ENCODE results near the gene SLC35G1. TPM values are rescaled to one million over a fixed set of nuclear protein-coding genes. Genes with fewer than 3 reads are reported as not detected.
A peak's percentile ranks its signal among the peaks of the same experiment; 100 is the strongest.

Gene SLC35G1
- total and polyA plus RNA-seq, 11 donors: 1.3 to 4.1 (median 2.0) TPM

DNA sequence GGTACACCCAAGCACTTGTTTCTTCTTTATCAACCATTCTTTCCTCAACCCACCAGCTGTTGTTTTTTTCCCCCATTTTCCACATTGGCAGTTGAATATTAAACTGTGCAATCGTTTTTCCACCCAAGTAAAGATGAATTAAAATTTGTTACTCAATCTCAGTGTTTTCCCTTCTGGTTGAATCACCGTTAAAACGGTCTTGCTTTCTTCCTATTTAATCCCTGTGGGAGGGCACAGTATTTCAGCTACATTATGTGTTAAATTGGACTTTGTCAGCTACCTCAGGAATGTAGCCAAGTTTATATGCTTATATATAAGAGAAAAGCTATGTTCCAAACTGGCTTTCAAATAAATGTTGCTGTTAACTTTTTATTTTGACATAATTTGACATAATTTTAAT lies 19.9 kb downstream of the SLC35G1 start:
- 52 to 63% (median 56%) methylated on average over 3 of the region's 3 CpGs for WGBS, 4 donors
- H3K27me3 ChIP-seq: no peaks in the 10 kb centered on the region
- H3K9me3 ChIP-seq: no peaks in the 10 kb centered on the region
- peaks cover 0 to 13% (median 4%) of the 10 kb centered on the region in 12 donors for H3K4me1 ChIP-seq
- ATAC-seq (no peak), DNase-seq (no peak)
- no peak overlapping the region for H3K27ac ChIP-seq
- intact Hi-C loops (cut with DNase I): loop anchor here in 5 of 10 donors (10.0 kb wide), 4 partner anchors 151 to 531 kb away; no protein-coding TSS in a partner anchor
- TF ChIP-seq, protein P1, sequence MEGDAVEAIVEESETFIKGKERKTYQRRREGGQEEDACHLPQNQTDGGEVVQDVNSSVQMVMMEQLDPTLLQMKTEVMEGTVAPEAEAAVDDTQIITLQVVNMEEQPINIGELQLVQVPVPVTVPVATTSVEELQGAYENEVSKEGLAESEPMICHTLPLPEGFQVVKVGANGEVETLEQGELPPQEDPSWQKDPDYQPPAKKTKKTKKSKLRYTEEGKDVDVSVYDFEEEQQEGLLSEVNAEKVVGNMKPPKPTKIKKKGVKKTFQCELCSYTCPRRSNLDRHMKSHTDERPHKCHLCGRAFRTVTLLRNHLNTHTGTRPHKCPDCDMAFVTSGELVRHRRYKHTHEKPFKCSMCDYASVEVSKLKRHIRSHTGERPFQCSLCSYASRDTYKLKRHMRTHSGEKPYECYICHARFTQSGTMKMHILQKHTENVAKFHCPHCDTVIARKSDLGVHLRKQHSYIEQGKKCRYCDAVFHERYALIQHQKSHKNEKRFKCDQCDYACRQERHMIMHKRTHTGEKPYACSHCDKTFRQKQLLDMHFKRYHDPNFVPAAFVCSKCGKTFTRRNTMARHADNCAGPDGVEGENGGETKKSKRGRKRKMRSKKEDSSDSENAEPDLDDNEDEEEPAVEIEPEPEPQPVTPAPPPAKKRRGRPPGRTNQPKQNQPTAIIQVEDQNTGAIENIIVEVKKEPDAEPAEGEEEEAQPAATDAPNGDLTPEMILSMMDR (IDR thresholded peaks at IDR 0.05): no peak
- TF ChIP-seq POLR2A (IDR thresholded peaks at IDR 0.05): no peak
- H3K4me3 ChIP-seq: no peak overlapping the region
- peaks cover 0 to 2% (median 0%) of the 10 kb centered on the region in 9 donors for H3K36me3 ChIP-seq

DNA sequence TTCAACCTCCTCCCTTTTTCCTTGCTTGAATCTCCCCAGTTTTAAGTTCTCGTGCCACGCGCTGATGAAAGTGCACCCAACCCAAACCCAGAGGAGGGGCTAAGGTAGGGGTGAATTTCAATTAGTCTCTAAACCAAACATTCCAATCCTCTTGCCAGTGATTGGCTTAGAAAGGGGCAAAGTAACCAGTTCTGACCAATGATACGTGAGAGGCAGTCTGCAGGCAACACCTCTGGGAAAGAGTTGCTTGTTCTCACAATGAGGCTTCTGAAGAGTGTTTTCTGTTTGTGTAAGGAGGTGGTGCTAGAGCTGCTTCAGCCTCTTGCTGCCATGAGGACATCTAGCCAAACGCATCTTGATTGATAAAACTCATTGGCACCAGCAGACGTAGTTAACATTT lies 21.8 kb downstream of the SLC35G1 start:
- Histone ChIP-seq H3K9me3 (no peaks in the 10 kb centered on the region), H3K36me3 (no peaks in the 10 kb centered on the region), H3K4me3 (no peak overlapping the region), H3K27ac (no peak overlapping the region), H3K27me3 (no peaks in the 10 kb centered on the region), H3K4me1 (peaks cover 0 to 13% (median 4%) of the 10 kb centered on the region in 12 donors)
- intact Hi-C loops (cut with DNase I): loop anchor here in 8 of 10 donors (5.0 to 10.0 kb wide), 6 partner anchors 149 to 529 kb away; no protein-coding TSS in a partner anchor
- 86 to 92% (median 88%) methylated on average over 6 of the region's 6 CpGs for WGBS, 4 donors
- no peak for TF ChIP-seq POLR2A (IDR thresholded peaks at IDR 0.05)
- TF ChIP-seq, protein P1 (IDR thresholded peaks at IDR 0.05): no peak
- ATAC-seq: no peak
- DNase-seq: no peak

DNA sequence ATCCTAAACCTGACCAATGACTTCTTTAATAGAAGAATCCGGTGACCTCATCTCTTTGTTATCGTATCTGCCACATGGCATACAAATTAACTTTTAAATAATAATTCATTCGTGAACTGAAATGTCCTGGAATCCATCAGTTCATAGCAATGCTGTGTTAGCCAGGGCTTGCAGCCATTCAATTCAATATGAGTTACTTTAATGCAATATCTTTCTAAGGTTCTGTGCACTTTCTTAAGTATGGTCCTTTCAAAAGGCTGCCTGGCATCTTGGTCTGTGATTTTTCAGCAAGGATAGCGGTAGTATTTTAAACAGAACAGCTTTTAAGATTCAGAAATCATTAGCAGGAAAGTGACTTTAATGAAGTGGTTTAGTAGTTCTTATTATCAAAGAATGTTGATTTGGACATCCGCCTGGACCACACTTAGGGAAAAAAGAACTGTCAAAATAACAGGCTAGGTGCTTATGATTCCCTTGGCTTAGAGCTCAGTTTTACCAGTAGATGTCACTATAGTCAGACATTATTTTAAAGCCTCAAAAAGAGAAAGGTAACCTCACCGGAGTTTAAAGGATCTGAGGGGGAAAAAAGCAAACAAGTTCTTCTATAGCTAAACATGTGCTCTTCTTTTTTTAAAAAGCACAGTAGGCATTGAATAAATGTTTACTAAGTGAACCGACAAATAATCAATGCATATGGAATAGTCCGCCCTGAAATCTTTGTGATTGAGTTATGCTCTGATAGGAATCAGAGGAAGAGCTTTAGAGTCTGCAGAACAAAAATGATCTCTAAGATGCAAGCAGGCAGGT lies 22.7 kb downstream of the SLC35G1 start:
- DNase-seq (no peak), ATAC-seq (peak in 3 of 4 donors; percentile 63 to 72 (median 66))
- TF ChIP-seq POLR2A (IDR thresholded peaks at IDR 0.05): no peak
- TF ChIP-seq, protein P1 (IDR thresholded peaks at IDR 0.05): peak in 11 of 12 donors; percentile 33 to 70 (median 56)
- intact Hi-C loops (cut with DNase I): loop anchor here (1.0 to 10.0 kb wide), 8 partner anchors 148 to 528 kb away; no protein-coding TSS in a partner anchor
- peak overlapping the region in 7 of 12 donors; percentile 4 to 36 (median 14) for H3K4me3 ChIP-seq
- no peaks in the 10 kb centered on the region for H3K36me3 ChIP-seq
- peaks cover 0 to 13% (median 4%) of the 10 kb centered on the region in 12 donors for H3K4me1 ChIP-seq
- H3K27me3 ChIP-seq: no peaks in the 10 kb centered on the region
- no peak overlapping the region for H3K27ac ChIP-seq
- no peaks in the 10 kb centered on the region for H3K9me3 ChIP-seq
- 45 to 55% (median 48%) methylated on average over 8 of the region's 8 CpGs for WGBS, 4 donors

DNA sequence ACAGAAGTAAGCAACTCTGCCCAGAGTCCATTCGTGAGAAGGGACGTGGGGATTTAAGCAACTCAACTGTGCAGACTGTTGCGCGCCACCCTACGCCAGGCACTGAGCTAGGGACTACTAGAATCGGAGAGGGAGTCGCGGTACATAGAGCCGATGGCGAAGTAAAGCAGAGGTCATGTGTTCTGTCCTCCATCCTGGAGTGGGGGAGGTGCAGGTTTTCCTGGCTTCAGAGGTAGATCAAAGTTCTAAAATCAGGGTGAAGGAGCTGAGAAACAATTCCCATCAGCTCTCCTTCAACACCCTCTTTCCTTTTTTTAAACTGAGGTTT lies 23.2 kb downstream of the SLC35G1 start:
- Histone ChIP-seq H3K9me3 (no peaks in the 10 kb centered on the region), H3K27ac (no peak overlapping the region), H3K4me1 (peaks cover 0 to 13% (median 4%) of the 10 kb centered on the region in 12 donors), H3K27me3 (no peaks in the 10 kb centered on the region), H3K36me3 (no peaks in the 10 kb centered on the region), H3K4me3 (peak overlapping the region in 7 of 12 donors; percentile 4 to 36 (median 14))
- intact Hi-C loops (cut with DNase I): loop anchor here (1.0 to 10.0 kb wide), 8 partner anchors 148 to 528 kb away; no protein-coding TSS in a partner anchor
- peak in 2 of 4 donors; percentile 31 to 57 for ATAC-seq
- TF ChIP-seq, protein P1 (IDR thresholded peaks at IDR 0.05): no peak
- no peak for TF ChIP-seq POLR2A (IDR thresholded peaks at IDR 0.05)
- DNase-seq: peak in 1 of 5 donors; percentile 20
- 74 to 82% (median 77%) methylated on average over 10 of the region's 10 CpGs for WGBS, 4 donors
